HepG2 (cell line): ENCODE data around the gene EOGT.

ENCODE experiments used
- CTCF ChIP-seq: sonication (generic); formaldehyde crosslinking; IDR thresholded peaks from 2 replicates; pipeline ENCODE4 v1.5.0; 2020; ENCODE audit warnings: mild to moderate bottlenecking, missing genetic modification reagents, moderate library complexity
- HOXA7 ChIP-seq: sonication (generic); formaldehyde crosslinking; IDR thresholded peaks from 2 replicates; pipeline ENCODE4 v1.8.1; 2022; ENCODE audit warnings: mild to moderate bottlenecking, missing genetic modification reagents, moderate library complexity
- POLR2A ChIP-seq, 2 experiments: IDR thresholded peaks; 2 replicates each; pipeline ENCODE4 v1.6.1; 2011; ENCODE audit warnings: low read depth in 2 of 2, low read length in 2 of 2, mild to moderate bottlenecking in 1 of 2, moderate library complexity in 1 of 2; ENCODE audit not compliant: insufficient read depth in 1 of 2
- ZNF580 ChIP-seq: IDR thresholded peaks from 2 replicates; pipeline ENCODE4 v1.6.1; 2016; ENCODE audit warnings: low read depth, borderline replicate concordance
- ZNF781 ChIP-seq: sonication (generic); formaldehyde crosslinking; IDR thresholded peaks from 2 replicates; pipeline ENCODE4 v1.5.1; 2020; ENCODE audit warnings: borderline replicate concordance, mild to moderate bottlenecking, missing genetic modification reagents; ENCODE audit errors: not compliant biosample characterization

GRCh38 chr3:68931406-68932149 lies 81.9 kb downstream of the EOGT start:
- TF ChIP-seq CTCF (CRISPR knock-in tag) = no peak
- TF ChIP-seq ZNF580 = no peak
- TF ChIP-seq ZNF781 = no peak
- no peak for TF ChIP-seq POLR2A (IDR thresholded peaks at IDR 0.05; ENCODE audit: insufficient read depth in 1 of 2, low read depth in 2 of 2, low read length in 2 of 2)
- no peak for TF ChIP-seq HOXA7 (CRISPR knock-in tag)
